Ishikawa (cell line): ENCODE results near the gene CCNL1.

ENCODE experiments used
- CEBPB ChIP-seq: IDR thresholded peaks from 2 replicates; pipeline ENCODE4 v1.6.1; 2012
- CREB1 ChIP-seq: IDR thresholded peaks from 2 replicates; pipeline ENCODE4 v1.6.1; 2012; ENCODE audit warnings: low read depth
- EGR1 ChIP-seq: IDR thresholded peaks from 2 replicates; pipeline ENCODE4 v1.6.1; 2012
- EP300 ChIP-seq: IDR thresholded peaks from 2 replicates; pipeline ENCODE4 v1.6.1; 2012; ENCODE audit warnings: borderline replicate concordance
- FOXM1 ChIP-seq: IDR thresholded peaks from 2 replicates; pipeline ENCODE4 v1.6.1; 2012; ENCODE audit warnings: low read depth, borderline replicate concordance
- MAX ChIP-seq: IDR thresholded peaks from 2 replicates; pipeline ENCODE4 v1.6.1; 2012
- NFIC ChIP-seq: IDR thresholded peaks from 2 replicates; pipeline ENCODE4 v1.6.1; 2012
- RAD21 ChIP-seq: IDR thresholded peaks from 2 replicates; pipeline ENCODE4 v1.6.1; 2012; ENCODE audit warnings: low read depth
- REST ChIP-seq: IDR thresholded peaks from 2 replicates; pipeline ENCODE4 v1.6.1; 2012; ENCODE audit warnings: low read depth, mild to moderate bottlenecking
- TAF1 ChIP-seq: IDR thresholded peaks from 2 replicates; pipeline ENCODE4 v1.6.1; 2012; ENCODE audit warnings: low read depth, mild to moderate bottlenecking
- TCF12 ChIP-seq: IDR thresholded peaks from 2 replicates; pipeline ENCODE4 v1.6.1; 2012; ENCODE audit warnings: low read depth
- TEAD4 ChIP-seq: IDR thresholded peaks from 2 replicates; pipeline ENCODE4 v1.6.1; 2012
- USF1 ChIP-seq: IDR thresholded peaks from 2 replicates; pipeline ENCODE4 v1.6.1; 2012
- YY1 ChIP-seq: IDR thresholded peaks from 2 replicates; pipeline ENCODE4 v1.6.1; 2012; ENCODE audit warnings: low read depth
- ZBTB7A ChIP-seq: IDR thresholded peaks from 2 replicates; pipeline ENCODE4 v1.6.1; 2012; ENCODE audit warnings: low read depth

The CCNL1 gene

GRCh38 chr3:157195965-157196364 is 36.0 kb upstream of the CCNL1 start:
- no peak for TF ChIP-seq TEAD4
- TF ChIP-seq FOXM1 = no peak
- no peak for TF ChIP-seq CREB1
- no peak for TF ChIP-seq TAF1
- no peak for TF ChIP-seq EP300
- TF ChIP-seq ZBTB7A = no peak
- TF ChIP-seq TCF12 = no peak
- no peak for TF ChIP-seq NFIC
- no peak for TF ChIP-seq USF1

- no peak for TF ChIP-seq CEBPB
- no peak for TF ChIP-seq EP300
- no peak for TF ChIP-seq RAD21
- TF ChIP-seq USF1 = no peak
- TF ChIP-seq MAX = no peak
- TF ChIP-seq YY1 = no peak
- TF ChIP-seq NFIC = no peak
- TF ChIP-seq EGR1 = no peak
- no peak for TF ChIP-seq CREB1
- no peak for TF ChIP-seq TAF1
- no peak for TF ChIP-seq TEAD4
- TF ChIP-seq REST = no peak
These were observed 30.5 kb upstream of the CCNL1 start for GRCh38 chr3:157190380-157190872.

GRCh38 chr3:157188391-157188790 is 28.4 kb upstream of the CCNL1 start:
- TF ChIP-seq CREB1 (no peak), TEAD4 (no peak), EP300 (no peak), YY1 (no peak), NFIC (no peak), ZBTB7A (no peak), TAF1 (no peak)

GRCh38 chr3:157182879-157183278 is 22.9 kb upstream of the CCNL1 start:
- TF ChIP-seq MAX = no peak
- TF ChIP-seq CEBPB = no peak
- no peak for TF ChIP-seq NFIC
- no peak for TF ChIP-seq CREB1
- TF ChIP-seq EP300 = no peak
- no peak for TF ChIP-seq EGR1
- no peak for TF ChIP-seq ZBTB7A
- no peak for TF ChIP-seq REST
- no peak for TF ChIP-seq USF1
- no peak for TF ChIP-seq TEAD4
- no peak for TF ChIP-seq RAD21
- TF ChIP-seq YY1 = no peak
- no peak for TF ChIP-seq TAF1
- no peak for TF ChIP-seq FOXM1

GRCh38 chr3:157180262-157180661 is 20.3 kb upstream of the CCNL1 start:
- TF ChIP-seq CREB1 (no peak), ZBTB7A (no peak), TCF12 (no peak), EGR1 (no peak), USF1 (no peak), NFIC (no peak), CEBPB (no peak), YY1 (no peak), TEAD4 (no peak), FOXM1 (no peak), REST (no peak), EP300 (no peak), MAX (no peak), RAD21 (no peak), TAF1 (no peak)
